ENCODE data around the gene CDT1. TPM values are rescaled to one million over a fixed set of nuclear protein-coding genes. Genes with fewer than 3 reads are reported as not detected.

Gene CDT1
- total RNA-seq, 1 donor from 2014 or later: 0.26 TPM

DNA sequence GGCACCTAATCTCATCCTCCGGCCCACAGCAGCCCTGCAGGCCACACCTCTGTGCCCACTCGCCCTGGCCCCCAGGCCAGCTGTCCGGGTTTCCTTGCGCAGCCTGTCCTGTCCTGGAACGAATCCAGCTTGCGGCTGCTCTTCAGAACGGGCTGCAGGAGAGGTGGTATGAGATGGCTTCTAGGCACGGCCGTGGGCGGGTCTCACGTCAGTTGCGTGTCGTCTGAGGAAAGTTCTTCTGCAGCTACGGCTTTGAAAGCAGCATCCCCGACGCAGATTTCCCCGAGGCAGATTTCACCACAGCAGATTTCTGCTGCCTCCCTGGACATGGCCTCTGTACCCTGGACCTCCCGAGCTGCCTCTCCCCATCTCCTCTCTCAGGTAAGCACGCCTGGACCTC lies 35.0 kb downstream of the CDT1 start:
- peak; percentile 58 for FAIRE-seq
- Histone ChIP-seq H3K27me3 (ENCODE audit: control insufficient read depth, insufficient read depth, low read length) (no peaks in the 10 kb centered on the region), H3K4me3 (ENCODE audit: low read depth, low read length) (no peak overlapping the region), H3K36me3 (ENCODE audit: control insufficient read depth, insufficient read depth, low read length) (peaks cover 21% of the 10 kb centered on the region)
- TF ChIP-seq, protein P1, sequence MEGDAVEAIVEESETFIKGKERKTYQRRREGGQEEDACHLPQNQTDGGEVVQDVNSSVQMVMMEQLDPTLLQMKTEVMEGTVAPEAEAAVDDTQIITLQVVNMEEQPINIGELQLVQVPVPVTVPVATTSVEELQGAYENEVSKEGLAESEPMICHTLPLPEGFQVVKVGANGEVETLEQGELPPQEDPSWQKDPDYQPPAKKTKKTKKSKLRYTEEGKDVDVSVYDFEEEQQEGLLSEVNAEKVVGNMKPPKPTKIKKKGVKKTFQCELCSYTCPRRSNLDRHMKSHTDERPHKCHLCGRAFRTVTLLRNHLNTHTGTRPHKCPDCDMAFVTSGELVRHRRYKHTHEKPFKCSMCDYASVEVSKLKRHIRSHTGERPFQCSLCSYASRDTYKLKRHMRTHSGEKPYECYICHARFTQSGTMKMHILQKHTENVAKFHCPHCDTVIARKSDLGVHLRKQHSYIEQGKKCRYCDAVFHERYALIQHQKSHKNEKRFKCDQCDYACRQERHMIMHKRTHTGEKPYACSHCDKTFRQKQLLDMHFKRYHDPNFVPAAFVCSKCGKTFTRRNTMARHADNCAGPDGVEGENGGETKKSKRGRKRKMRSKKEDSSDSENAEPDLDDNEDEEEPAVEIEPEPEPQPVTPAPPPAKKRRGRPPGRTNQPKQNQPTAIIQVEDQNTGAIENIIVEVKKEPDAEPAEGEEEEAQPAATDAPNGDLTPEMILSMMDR (IDR thresholded peaks at IDR 0.05; ENCODE audit: insufficient read depth, low read length, severe bottlenecking): no peak
- no peak for DNase-seq (ENCODE audit: low read depth)

DNA sequence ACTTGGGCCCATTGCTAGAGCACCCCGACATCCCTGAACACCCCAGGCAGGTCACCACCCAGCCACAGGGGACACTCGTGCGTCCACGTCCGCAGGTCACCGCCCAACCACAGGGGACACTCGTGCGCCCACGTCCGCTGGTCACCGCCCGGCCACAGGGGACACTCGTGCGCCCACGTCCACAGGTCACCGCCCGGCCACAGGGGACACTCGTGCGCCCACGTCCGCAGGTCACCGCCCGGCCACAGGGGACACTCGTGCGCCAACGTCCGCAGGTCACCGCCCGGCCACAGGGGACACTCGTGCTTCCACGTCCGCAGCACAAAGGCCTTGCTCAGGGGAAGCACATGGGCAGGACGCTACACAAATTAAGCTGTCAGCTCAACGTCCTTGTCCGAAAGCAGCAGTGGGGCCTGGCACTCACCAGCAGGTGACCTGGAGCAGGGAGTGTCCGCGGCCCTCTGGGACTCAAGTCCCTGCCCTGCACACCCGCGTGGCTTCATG lies 35.5 kb downstream of the CDT1 start:
- TF ChIP-seq, protein P1 (IDR thresholded peaks at IDR 0.05; ENCODE audit: insufficient read depth, low read length, severe bottlenecking): no peak
- H3K4me3 ChIP-seq (ENCODE audit: low read depth, low read length): no peak overlapping the region
- no peak for FAIRE-seq
- H3K27me3 ChIP-seq (ENCODE audit: control insufficient read depth, insufficient read depth, low read length): no peaks in the 10 kb centered on the region
- DNase-seq (ENCODE audit: low read depth): no peak
- H3K36me3 ChIP-seq (ENCODE audit: control insufficient read depth, insufficient read depth, low read length): peaks cover 21% of the 10 kb centered on the region

DNA sequence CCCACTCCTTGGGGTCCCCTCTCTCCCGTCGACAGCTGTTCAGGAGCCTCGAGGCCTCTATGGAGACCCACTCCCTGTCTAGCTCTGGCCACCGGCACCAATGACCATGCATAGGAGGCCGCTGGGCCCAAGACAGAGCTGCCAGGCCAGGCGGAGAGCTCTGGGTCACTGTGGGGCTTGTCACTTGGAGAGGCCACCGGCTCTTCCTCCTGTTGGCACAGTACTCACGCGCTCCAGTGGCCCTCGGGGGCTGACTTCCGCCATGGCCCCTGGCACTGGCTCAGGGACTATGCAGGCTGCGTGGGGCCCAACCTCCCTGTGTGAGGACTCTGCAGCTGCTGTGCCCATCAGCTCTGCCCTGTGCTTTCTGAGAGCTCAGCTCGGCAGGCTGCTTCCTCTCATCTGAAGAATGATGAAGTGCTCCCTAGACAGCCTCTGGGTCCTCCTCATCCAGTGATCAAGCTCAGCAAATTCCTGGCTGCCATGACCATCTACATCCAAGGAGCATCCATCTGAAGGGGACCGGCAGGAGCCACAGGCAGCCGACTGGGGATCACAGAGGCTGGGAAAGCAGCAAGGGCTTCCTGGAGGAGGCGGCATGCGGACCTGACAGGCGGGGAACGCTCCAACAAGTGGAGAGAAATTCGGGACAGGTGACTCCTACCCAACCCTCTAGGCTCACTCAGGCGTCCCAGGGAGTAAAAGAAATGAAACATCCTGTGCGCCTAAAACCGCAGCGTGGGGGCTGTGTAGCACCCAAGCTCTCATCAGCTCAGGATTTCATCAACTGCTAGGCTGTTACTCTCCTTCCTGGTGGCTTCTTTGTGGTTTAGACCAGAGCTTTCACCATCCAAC lies 36.4 kb downstream of the CDT1 start:
- Histone ChIP-seq H3K36me3 (ENCODE audit: control insufficient read depth, insufficient read depth, low read length) (peaks cover 21% of the 10 kb centered on the region), H3K4me3 (ENCODE audit: low read depth, low read length) (no peak overlapping the region), H3K27me3 (ENCODE audit: control insufficient read depth, insufficient read depth, low read length) (no peaks in the 10 kb centered on the region)
- DNase-seq (ENCODE audit: low read depth): no peak
- TF ChIP-seq, protein P1 (IDR thresholded peaks at IDR 0.05; ENCODE audit: insufficient read depth, low read length, severe bottlenecking): no peak
- no peak for FAIRE-seq

DNA sequence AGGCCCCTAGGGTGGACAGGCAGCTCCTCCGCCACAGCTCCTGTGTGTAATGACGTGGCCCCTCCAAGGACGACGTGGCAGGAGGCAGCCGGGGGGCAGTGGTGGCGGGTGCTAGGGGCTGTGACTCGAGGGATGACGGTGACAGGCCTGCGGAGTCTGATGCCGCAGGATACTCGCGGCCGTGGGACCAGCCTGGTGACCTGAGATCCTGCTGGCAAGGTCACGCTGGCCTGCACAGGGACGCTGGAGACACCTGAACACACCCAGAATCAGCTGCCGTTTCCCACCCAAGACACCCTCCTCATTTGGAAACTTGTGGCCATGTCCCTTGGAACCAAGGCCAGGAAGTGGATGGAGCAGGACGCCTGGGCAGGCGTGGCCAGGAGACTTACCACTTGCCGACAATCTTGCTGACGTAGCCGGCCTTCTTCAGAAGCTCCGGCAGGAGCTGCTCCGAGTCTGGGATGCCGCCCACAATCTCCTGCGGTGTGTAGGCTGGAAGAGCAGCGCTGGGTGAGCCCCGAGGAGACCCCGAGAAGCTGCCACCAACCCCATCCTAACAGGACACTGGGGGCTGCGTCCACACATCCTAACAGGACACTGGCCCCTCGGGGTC lies 37.1 kb downstream of the CDT1 start:
- Histone ChIP-seq H3K4me3 (ENCODE audit: low read depth, low read length) (no peak overlapping the region), H3K36me3 (ENCODE audit: control insufficient read depth, insufficient read depth, low read length) (peaks cover 17% of the 10 kb centered on the region), H3K27me3 (ENCODE audit: control insufficient read depth, insufficient read depth, low read length) (no peaks in the 10 kb centered on the region)
- TF ChIP-seq, protein P1 (IDR thresholded peaks at IDR 0.05; ENCODE audit: insufficient read depth, low read length, severe bottlenecking): no peak
- FAIRE-seq (no peak), DNase-seq (ENCODE audit: low read depth) (no peak)

DNA sequence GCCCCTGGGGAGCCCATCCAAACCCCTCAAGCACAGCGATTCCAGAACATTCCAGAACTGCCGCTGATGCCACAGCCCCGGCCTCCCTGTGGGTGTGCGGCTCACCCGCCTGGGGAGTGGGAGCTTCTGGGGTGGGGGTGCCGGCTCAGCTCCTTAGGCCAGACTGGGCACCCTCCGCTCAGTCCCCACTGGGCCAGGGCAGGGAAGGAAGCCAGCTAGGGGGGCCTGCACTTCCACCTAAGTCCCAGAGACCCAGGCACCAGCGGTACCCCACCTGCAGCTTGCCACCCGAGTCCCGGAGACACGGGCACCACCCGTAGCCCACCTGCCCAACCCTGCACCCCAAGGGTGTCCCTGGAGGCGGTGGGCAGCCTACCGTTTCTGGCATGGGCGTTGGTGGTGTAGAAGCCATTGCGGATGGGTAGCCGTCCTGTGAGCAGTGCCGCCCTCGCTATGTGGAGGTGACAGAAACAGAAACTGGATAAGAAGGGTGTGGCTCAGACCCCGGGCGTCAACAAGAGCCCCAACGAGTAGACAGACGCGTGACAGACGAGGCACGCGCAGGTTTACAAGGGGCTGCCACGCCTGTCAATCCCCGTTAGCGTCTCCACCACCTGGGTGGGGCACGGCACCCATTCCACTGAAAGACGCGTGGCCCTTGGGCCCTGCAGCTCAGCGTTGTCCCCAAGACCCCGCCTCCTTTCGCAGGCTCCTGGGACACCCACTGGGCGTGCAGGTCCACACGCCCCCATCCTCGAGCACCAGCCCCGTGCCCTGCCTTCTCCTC lies 38.1 kb downstream of the CDT1 start:
- Histone ChIP-seq H3K4me3 (ENCODE audit: low read depth, low read length) (no peak overlapping the region), H3K36me3 (ENCODE audit: control insufficient read depth, insufficient read depth, low read length) (peaks cover 17% of the 10 kb centered on the region), H3K27me3 (ENCODE audit: control insufficient read depth, insufficient read depth, low read length) (no peaks in the 10 kb centered on the region)
- FAIRE-seq: no peak
- TF ChIP-seq, protein P1 (IDR thresholded peaks at IDR 0.05; ENCODE audit: insufficient read depth, low read length, severe bottlenecking): no peak
- DNase-seq (ENCODE audit: low read depth): no peak

All from bronchial epithelial cell (primary cell).